Osteoblast (primary cell): ENCODE results near the gene RFX2. TPM values are rescaled to one million over a fixed set of nuclear protein-coding genes. Genes with fewer than 3 reads are reported as not detected.

Experiments used
- DNase-seq: peaks from one replicate; pipeline ENCODE4 v3.0.0; 2011; ENCODE audit warnings: low spot score, mixed read lengths; ENCODE audit not compliant: insufficient read length; ENCODE audit errors: missing footprints
- H2AFZ ChIP-seq: 2 replicates; pipeline ENCODE4 v1.6.0; 2011; ENCODE audit warnings: mild to moderate bottlenecking, low read length
- H3K27ac ChIP-seq: 2 replicates; pipeline ENCODE4 v1.5.1; 2011; ENCODE audit warnings: mild to moderate bottlenecking, low read depth, low read length, moderate library complexity
- H3K27me3 ChIP-seq: 2 replicates; pipeline ENCODE4 v1.6.0; 2012; ENCODE audit warnings: mild to moderate bottlenecking, control low read depth, inconsistent platforms, low read length, moderate library complexity; ENCODE audit not compliant: insufficient read depth
- H3K36me3 ChIP-seq: 2 replicates; pipeline ENCODE4 v1.5.1; 2011; ENCODE audit warnings: mild to moderate bottlenecking, low read length, control low read depth, moderate library complexity; ENCODE audit not compliant: insufficient read depth
- H3K4me1 ChIP-seq: 2 replicates; pipeline ENCODE4 v1.5.1; 2011; ENCODE audit warnings: mild to moderate bottlenecking, low read length, control low read depth, moderate library complexity; ENCODE audit not compliant: insufficient read depth
- H3K4me2 ChIP-seq: 2 replicates; pipeline ENCODE4 v1.6.0; 2011; ENCODE audit warnings: mild to moderate bottlenecking, low read length; ENCODE audit not compliant: insufficient read depth
- H3K4me3 ChIP-seq: fragments of 200-600 bp; sonication (generic); 3 replicates; pipeline ENCODE4 v1.5.1; 2012; ENCODE audit warnings: mild to moderate bottlenecking, low read length, inconsistent platforms; ENCODE audit not compliant: insufficient read depth
- H3K79me2 ChIP-seq: 2 replicates; pipeline ENCODE4 v1.6.0; 2012; ENCODE audit warnings: mild to moderate bottlenecking, low read length, control low read depth, inconsistent platforms; ENCODE audit not compliant: insufficient read depth
- H3K9me3 ChIP-seq: 2 replicates; pipeline ENCODE4 v1.5.1; 2011; ENCODE audit warnings: low read depth, low read length, control low read depth
- H4K20me1 ChIP-seq: 2 replicates; pipeline ENCODE4 v1.6.0; 2012; ENCODE audit warnings: mild to moderate bottlenecking, low read length, control low read depth; ENCODE audit not compliant: insufficient read depth
- CTCF ChIP-seq: IDR thresholded peaks from 2 replicates; pipeline ENCODE4 v1.5.1; 2011; ENCODE audit warnings: mild to moderate bottlenecking, low read depth, low read length, moderate library complexity; ENCODE audit errors: extremely low read depth
- total RNA-seq: library from RNA; depleted of rRNA; stranded (reverse); fragments of >200 nt; gene quantifications from 2 replicates; pipeline ENCODE4 v1.2.3, GENCODE V29; 2012

The RFX2 gene
- total RNA-seq, 1 donor, result 6.2 TPM

GRCh38 chr19:6060600-6061375 is 49.5 kb downstream of the RFX2 start:
- no peak overlapping the region for H3K27ac ChIP-seq

GRCh38 chr19:6059988-6060599 is 50.2 kb downstream of the RFX2 start:
- Histone ChIP-seq H3K4me2 (no peak overlapping the region), H3K27me3 (no peaks in the 10 kb centered on the region), H3K36me3 (no peaks in the 10 kb centered on the region), H3K9me3 (no peaks in the 10 kb centered on the region), H3K27ac (no peak overlapping the region), H4K20me1 (no peaks in the 10 kb centered on the region), H3K79me2 (no peaks in the 10 kb centered on the region), H3K4me1 (peaks cover 21% of the 10 kb centered on the region), H3K4me3 (no peak overlapping the region), H2AFZ (no peak overlapping the region)
- TF ChIP-seq CTCF, result no peak
- DNase-seq, result no peak

More at GRCh38 chr19:6060600-6061375, 49.5 kb downstream of the RFX2 start:
- Histone ChIP-seq H3K9me3 (no peaks in the 10 kb centered on the region), H2AFZ (no peak overlapping the region), H3K36me3 (no peaks in the 10 kb centered on the region), H3K4me3 (no peak overlapping the region), H4K20me1 (no peaks in the 10 kb centered on the region), H3K27me3 (no peaks in the 10 kb centered on the region), H3K4me1 (peaks cover 24% of the 10 kb centered on the region), H3K79me2 (no peaks in the 10 kb centered on the region), H3K4me2 (peak overlapping the region; percentile 26)
- no peak for TF ChIP-seq CTCF
- peak; percentile 81 for DNase-seq

GRCh38 chr19:6059396-6059947 is 50.8 kb downstream of the RFX2 start:
- no peak for DNase-seq
- TF ChIP-seq CTCF, result no peak
- no peaks in the 10 kb centered on the region for H3K9me3 ChIP-seq
- no peak overlapping the region for H3K4me3 ChIP-seq
- no peak overlapping the region for H2AFZ ChIP-seq
- no peaks in the 10 kb centered on the region for H3K27me3 ChIP-seq
- no peaks in the 10 kb centered on the region for H3K36me3 ChIP-seq
- H3K4me2 ChIP-seq, result no peak overlapping the region
- H3K27ac ChIP-seq, result no peak overlapping the region
- peaks cover 21% of the 10 kb centered on the region for H3K4me1 ChIP-seq
- H4K20me1 ChIP-seq, result no peaks in the 10 kb centered on the region
- H3K79me2 ChIP-seq, result no peaks in the 10 kb centered on the region
